ENCODE data around the gene PRM1.
"Not testable (repeated sequence)": the region's sequence is repeated elsewhere in the genome, so short reads cannot be mapped to it uniquely, and the experiment has no call there.

PRM1 gene

DNA sequence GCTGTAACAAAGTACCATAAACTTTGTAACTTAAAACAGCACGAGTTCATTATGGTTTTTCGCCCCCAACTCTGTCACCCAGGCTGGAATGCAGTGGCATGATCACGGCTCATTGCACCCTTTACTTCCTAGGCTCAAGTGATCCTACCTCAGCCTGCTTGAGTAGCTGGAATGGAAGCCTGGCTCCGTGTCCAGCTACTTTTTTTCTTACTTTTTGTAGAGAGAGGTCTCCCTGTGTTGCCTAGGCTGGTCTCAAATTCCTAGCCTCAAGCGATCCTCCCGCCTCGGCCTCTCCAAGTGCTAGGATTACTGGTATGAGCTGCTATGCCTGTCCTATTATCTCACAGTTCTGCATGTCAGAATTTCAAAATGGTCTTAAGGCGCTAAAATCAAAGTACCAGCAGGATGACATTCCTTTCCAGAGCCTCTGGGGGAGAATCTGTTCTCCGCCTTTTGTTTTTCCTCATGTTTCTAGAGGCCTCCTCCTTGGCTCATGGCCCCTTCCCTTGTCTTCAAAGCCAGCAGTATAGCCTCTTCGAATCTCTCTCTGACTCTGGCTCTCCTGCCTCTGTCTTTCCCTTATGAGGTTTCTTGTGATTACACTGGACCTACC is 10.1 kb upstream of the PRM1 start:
- ChIA-PET CTCF (interaction anchor here (0.6 kb wide), 1 partner anchor 37 kb away, joined by 4 read pairs; no protein-coding TSS in a partner anchor), POLR2A (ENCODE audit: low non-redundant PET) (interaction anchor here (0.7 kb wide), 1 partner anchor 29 kb away, joined by 4 read pairs; no protein-coding TSS in a partner anchor)
- no peak overlapping the region for H3K27ac ChIP-seq
- DNase-seq (ENCODE audit: low spot score) = no peak
- TF ChIP-seq, protein P1, sequence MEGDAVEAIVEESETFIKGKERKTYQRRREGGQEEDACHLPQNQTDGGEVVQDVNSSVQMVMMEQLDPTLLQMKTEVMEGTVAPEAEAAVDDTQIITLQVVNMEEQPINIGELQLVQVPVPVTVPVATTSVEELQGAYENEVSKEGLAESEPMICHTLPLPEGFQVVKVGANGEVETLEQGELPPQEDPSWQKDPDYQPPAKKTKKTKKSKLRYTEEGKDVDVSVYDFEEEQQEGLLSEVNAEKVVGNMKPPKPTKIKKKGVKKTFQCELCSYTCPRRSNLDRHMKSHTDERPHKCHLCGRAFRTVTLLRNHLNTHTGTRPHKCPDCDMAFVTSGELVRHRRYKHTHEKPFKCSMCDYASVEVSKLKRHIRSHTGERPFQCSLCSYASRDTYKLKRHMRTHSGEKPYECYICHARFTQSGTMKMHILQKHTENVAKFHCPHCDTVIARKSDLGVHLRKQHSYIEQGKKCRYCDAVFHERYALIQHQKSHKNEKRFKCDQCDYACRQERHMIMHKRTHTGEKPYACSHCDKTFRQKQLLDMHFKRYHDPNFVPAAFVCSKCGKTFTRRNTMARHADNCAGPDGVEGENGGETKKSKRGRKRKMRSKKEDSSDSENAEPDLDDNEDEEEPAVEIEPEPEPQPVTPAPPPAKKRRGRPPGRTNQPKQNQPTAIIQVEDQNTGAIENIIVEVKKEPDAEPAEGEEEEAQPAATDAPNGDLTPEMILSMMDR (conservative IDR thresholded peaks at IDR 0.05; ENCODE audit: low read depth) = no peak

GRCh38 chr16:11290102-11290893 is 9.2 kb upstream of the PRM1 start:
- no peak overlapping the region for H3K27ac ChIP-seq
- ChIA-PET CTCF (no interaction called here), POLR2A (ENCODE audit: low non-redundant PET) (interaction anchor here (0.7 kb wide), 1 partner anchor 28 kb away, joined by 4 read pairs; no protein-coding TSS in a partner anchor)
- TF ChIP-seq, protein P1 (conservative IDR thresholded peaks at IDR 0.05; ENCODE audit: low read depth) = no peak
- no peak for DNase-seq (ENCODE audit: low spot score)

DNA sequence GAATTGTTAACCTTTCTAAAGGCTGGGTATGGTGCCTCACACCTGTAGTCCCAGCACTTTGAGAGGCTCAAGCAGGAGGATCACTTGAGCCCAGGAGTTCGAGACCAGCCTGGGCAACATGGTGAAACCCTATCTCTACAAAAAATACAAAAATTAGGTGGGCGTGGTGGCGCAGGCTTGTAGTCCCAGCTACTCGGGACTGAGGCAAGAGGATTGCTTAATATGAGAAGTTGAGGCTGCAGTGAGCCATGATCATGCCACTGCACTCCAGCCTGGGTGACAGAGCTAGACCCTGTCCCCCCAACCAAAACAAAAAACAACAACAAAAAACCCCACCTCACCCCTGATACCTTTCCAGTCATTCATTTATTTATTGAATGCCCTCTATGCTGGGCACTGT is 8.6 kb upstream of the PRM1 start:
- DNase-seq (ENCODE audit: low spot score); POLR2A ChIA-PET (ENCODE audit: low non-redundant PET); CTCF ChIA-PET; H3K27ac ChIP-seq: not testable (repeated sequence)

GRCh38 chr16:11289202-11289601 is 8.1 kb upstream of the PRM1 start:
- TF ChIP-seq, protein P1 (conservative IDR thresholded peaks at IDR 0.05; ENCODE audit: low read depth) = no peak
- H3K27ac ChIP-seq = no peak overlapping the region
- no peak for DNase-seq (ENCODE audit: low spot score)
- CTCF ChIA-PET = no interaction called here
- POLR2A ChIA-PET (ENCODE audit: low non-redundant PET) = no interaction called here

DNA sequence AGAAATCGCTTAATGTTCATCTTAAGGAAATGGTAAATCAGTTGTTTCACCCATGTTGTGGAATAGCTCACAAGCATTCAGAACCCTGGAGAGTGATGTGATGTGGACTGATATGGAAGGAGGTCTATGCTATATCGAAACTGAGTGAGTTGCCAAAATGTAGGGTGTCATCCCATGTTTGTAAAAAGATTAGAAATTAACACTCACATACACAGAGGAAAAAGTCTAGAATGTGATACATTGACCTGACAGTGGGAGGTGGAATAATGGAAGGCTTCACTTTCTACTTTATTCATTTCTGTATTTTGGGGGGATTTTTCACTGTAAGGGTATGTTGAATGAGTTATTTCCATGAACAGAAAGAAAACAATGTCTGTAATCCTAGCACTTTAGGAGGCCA is 4.7 kb upstream of the PRM1 start:
- ChIA-PET CTCF (no interaction called here), POLR2A (ENCODE audit: low non-redundant PET) (no interaction called here)
- TF ChIP-seq, protein P1 (conservative IDR thresholded peaks at IDR 0.05; ENCODE audit: low read depth) = no peak
- no peak overlapping the region for H3K27ac ChIP-seq
- no peak for DNase-seq (ENCODE audit: low spot score)

DNA sequence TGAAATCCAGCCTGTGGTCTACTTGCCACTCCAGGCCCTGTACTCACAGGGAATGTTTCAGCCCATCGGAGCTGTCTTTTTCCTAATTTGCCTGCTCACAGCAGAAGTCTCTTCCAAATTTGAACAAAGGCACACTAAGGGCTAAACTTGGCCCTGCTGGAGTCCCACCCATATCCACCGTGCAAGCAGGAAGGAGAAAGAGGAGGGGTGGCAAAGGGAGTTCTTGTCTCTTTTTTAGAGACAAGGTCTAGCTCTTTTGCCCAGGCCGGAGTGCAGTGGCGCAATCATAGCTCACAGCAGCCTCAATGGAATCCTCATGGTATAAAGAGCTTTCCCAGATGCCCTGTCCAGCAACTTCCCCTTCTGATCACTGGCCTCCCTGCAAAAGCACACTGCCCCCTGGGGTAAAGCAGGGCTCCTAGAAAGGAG is 2.7 kb upstream of the PRM1 start:
- ChIA-PET POLR2A (ENCODE audit: low non-redundant PET) (no interaction called here), CTCF (interaction anchor here (0.7 kb wide), 1 partner anchor 583 kb away, joined by 3 read pairs; no protein-coding TSS in a partner anchor)
- TF ChIP-seq, protein P1 (conservative IDR thresholded peaks at IDR 0.05; ENCODE audit: low read depth) = no peak
- H3K27ac ChIP-seq = no peak overlapping the region
- DNase-seq (ENCODE audit: low spot score) = no peak

All from RWPE1 (cell line).